ENCODE data around the gene FOXO1.

- TF ChIP-seq, protein P1, sequence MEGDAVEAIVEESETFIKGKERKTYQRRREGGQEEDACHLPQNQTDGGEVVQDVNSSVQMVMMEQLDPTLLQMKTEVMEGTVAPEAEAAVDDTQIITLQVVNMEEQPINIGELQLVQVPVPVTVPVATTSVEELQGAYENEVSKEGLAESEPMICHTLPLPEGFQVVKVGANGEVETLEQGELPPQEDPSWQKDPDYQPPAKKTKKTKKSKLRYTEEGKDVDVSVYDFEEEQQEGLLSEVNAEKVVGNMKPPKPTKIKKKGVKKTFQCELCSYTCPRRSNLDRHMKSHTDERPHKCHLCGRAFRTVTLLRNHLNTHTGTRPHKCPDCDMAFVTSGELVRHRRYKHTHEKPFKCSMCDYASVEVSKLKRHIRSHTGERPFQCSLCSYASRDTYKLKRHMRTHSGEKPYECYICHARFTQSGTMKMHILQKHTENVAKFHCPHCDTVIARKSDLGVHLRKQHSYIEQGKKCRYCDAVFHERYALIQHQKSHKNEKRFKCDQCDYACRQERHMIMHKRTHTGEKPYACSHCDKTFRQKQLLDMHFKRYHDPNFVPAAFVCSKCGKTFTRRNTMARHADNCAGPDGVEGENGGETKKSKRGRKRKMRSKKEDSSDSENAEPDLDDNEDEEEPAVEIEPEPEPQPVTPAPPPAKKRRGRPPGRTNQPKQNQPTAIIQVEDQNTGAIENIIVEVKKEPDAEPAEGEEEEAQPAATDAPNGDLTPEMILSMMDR (IDR thresholded peaks at IDR 0.05) = no peak
- TF ChIP-seq POLR2A (IDR thresholded peaks at IDR 0.05) = no peak
These were observed 95.5 kb downstream of the FOXO1 start for GRCh38 chr13:40570930-40571329.

Data from lower leg skin (tissue), 3 donors.